Astrocyte (in vitro differentiated cells and primary cell): ENCODE data around the gene MFAP3L.

ENCODE experiments used
- CTCF ChIP-seq: IDR thresholded peaks from 2 replicates; pipeline ENCODE4 v1.5.1; 2011; ENCODE audit warnings: low read depth, mild to moderate bottlenecking, inconsistent platforms, low read length, moderate library complexity; ENCODE audit not compliant: insufficient read depth
- EZH2 ChIP-seq: IDR thresholded peaks from 2 replicates; pipeline ENCODE4 v1.6.1; 2012; ENCODE audit warnings: mild to moderate bottlenecking, low read length, inconsistent platforms; ENCODE audit not compliant: insufficient read depth

DNA sequence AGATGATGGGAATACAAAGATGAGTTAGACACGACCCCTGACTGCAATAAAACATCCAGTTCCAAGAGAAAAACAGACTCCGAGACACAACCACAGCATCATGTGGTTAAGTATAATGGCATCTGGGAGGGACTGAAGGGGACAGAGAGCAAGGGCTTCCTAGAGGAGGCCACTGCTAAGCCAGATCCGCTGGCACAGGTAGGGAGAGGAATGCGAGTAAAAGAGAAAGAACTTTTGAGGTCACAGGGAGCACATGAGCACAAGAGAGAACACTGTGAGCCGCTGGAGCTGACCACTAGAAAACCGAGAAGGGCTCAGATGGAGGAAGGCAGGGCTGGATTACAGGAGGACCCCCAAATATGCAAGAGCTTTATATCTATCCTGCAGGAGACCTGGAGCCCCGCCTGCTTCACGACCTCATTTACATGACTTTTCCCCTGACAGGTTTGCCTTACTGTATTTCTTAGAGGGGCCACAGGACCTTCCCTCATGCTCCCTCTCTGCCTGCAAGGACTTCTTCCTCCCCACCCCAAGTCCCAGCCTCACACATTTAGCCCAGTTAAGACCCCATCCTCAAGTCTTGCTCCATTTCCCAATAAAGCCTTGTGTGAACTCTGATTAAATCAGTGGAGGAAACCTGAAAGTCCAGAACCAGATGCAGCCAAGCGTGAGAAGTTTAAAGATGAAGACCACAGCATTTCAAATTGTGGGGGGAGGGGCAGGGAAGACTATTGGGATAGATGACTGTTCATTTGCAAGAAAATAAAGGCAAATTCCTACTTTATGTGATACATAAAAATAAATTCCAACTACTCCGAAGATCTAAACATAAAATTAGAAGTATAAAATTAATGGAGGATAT is 29.6 kb downstream of the MFAP3L start:
- TF ChIP-seq CTCF (no peak), EZH2 (no peak)
